ENCODE data around the gene SLC22A5. TPM values are rescaled to one million over a fixed set of nuclear protein-coding genes. Genes with fewer than 3 reads are reported as not detected.

SLC22A5 gene
- 23.2 TPM for total RNA-seq

- peak; percentile 74 for DNase-seq (ENCODE audit: low spot score)
Measured at GRCh38 chr5:132369474-132370180, at the start of gene SLC22A5. TSS of gene SLC22A5 (plus strand) at chr5:132369710. CDS start at chr5:132369973, 263 bp downstream.

- no peak for DNase-seq (ENCODE audit: low spot score)
Measured at GRCh38 chr5:132319975-132320374, 49.5 kb upstream of the SLC22A5 start.

GRCh38 chr5:132321109-132321721, 48.3 kb upstream of the SLC22A5 start:
- DNase-seq (ENCODE audit: low spot score) = no peak

- no peak for DNase-seq (ENCODE audit: low spot score)
Measured at GRCh38 chr5:132322266-132322665, 47.2 kb upstream of the SLC22A5 start.

GRCh38 chr5:132323202-132323601, 46.3 kb upstream of the SLC22A5 start:
- DNase-seq (ENCODE audit: low spot score) = no peak

GRCh38 chr5:132325691-132326090, 43.8 kb upstream of the SLC22A5 start:
- no peak for DNase-seq (ENCODE audit: low spot score)

GRCh38 chr5:132327252-132327955, 42.1 kb upstream of the SLC22A5 start:
- DNase-seq (ENCODE audit: low spot score) = no peak

- no peak for DNase-seq (ENCODE audit: low spot score)
Measured at GRCh38 chr5:132334812-132335211, 34.7 kb upstream of the SLC22A5 start.

GRCh38 chr5:132335402-132335801, 34.1 kb upstream of the SLC22A5 start:
- no peak for DNase-seq (ENCODE audit: low spot score)

GRCh38 chr5:132339502-132339901, 30.0 kb upstream of the SLC22A5 start:
- DNase-seq (ENCODE audit: low spot score) = no peak

GRCh38 chr5:132342291-132343180, 27.0 kb upstream of the SLC22A5 start:
- no peak for DNase-seq (ENCODE audit: low spot score)

GRCh38 chr5:132344775-132345514, 24.6 kb upstream of the SLC22A5 start:
- DNase-seq (ENCODE audit: low spot score) = no peak

GRCh38 chr5:132353486-132353995, 16.0 kb upstream of the SLC22A5 start:
- DNase-seq (ENCODE audit: low spot score) = no peak

GRCh38 chr5:132354381-132355139, 14.9 kb upstream of the SLC22A5 start:
- DNase-seq (ENCODE audit: low spot score) = no peak

- no peak for DNase-seq (ENCODE audit: low spot score)
Measured at GRCh38 chr5:132355140-132355765, 14.3 kb upstream of the SLC22A5 start.

- no peak for DNase-seq (ENCODE audit: low spot score)
Measured at GRCh38 chr5:132358775-132359174, 10.7 kb upstream of the SLC22A5 start.

- no peak for DNase-seq (ENCODE audit: low spot score)
Measured at GRCh38 chr5:132362086-132362485, 7.4 kb upstream of the SLC22A5 start.

- peak; percentile 67 for DNase-seq (ENCODE audit: low spot score)
Measured at GRCh38 chr5:132363431-132364112, 5.9 kb upstream of the SLC22A5 start.

GRCh38 chr5:132364319-132364718, 5.2 kb upstream of the SLC22A5 start:
- no peak for DNase-seq (ENCODE audit: low spot score)
